Measurements from ENCODE around the gene PEDS1.
"Not testable (repeated sequence)": the region's sequence is repeated elsewhere in the genome, so short reads cannot be mapped to it uniquely, and the experiment has no call there.

The PEDS1 gene

DNA sequence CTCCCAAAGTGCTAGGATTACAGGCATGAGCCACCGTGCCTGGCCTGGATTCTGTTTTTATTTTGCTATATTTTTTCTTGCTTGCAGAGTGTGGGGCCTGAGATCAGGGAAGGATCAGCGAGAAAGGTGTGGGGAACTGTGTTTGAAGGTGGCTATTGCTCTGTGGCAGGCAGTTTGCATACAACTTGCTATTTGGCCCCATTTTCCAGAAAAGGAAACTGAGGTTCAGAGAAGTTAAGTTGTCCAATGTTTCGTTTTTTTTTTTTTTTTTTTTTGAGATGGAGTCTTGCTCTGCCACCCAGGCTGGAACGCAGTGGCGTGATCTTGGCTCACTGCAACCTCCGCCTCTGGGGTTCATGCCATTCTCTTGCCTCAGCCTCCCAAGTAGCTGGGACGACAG, 8.0 kb upstream of the PEDS1 start:
- not testable (repeated sequence) for DNase-seq

DNA sequence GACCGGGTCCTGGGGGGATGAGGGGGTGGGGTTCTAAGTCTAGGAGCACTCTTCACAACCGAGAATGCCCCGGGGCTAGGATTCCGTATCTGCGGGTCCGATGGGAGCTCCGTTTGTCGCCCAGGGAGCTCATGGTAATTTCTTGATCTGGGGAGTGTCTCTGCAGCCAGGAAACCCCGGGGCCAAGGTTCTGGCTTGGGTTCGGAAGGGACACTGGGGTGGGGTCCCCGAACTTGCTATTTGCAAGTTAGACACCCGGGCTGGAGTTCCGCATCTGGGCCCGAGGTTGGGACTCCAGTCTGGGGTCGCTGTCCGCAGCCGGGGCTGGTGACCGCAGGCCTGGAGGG, 397 bp downstream of the PEDS1 start:
- DNase-seq, result no peak

DNA sequence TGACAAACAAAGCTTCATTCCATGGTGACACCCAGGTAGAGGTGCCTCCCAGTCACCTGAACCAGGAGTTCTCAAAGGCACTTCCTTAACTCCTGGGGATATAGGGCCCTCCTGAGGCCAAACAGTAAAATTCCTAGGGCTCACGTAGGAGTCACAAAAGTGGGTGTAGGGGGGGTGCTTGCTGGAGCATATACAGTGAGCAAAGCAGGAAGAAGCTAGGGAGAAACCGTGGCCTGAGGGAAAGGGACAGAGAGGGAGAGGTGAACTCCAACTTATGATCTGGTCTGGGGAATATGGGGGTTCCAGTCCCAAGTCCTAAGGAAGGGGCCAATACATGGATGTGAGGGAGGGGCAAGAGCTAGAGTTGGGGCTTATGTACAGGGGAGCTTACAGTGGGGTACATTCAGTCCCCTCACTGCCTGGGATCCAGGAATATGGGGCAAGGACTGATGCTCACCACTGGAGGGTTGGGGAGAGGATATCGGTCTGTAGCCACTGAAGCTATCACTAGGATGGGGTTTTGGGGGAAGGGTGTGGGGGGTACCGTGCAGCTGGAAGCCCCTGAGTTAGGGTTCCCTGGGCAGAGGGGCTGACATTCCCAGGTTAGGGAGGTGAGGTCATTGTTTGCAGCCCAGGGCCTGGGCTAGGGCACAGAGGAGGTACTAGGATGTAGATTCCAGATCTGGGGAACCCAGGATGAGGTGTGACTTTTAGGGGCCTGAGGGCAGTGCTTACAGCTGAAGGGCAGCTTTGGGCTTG, 950 bp downstream of the PEDS1 start:
- DNase-seq, result no peak

DNA sequence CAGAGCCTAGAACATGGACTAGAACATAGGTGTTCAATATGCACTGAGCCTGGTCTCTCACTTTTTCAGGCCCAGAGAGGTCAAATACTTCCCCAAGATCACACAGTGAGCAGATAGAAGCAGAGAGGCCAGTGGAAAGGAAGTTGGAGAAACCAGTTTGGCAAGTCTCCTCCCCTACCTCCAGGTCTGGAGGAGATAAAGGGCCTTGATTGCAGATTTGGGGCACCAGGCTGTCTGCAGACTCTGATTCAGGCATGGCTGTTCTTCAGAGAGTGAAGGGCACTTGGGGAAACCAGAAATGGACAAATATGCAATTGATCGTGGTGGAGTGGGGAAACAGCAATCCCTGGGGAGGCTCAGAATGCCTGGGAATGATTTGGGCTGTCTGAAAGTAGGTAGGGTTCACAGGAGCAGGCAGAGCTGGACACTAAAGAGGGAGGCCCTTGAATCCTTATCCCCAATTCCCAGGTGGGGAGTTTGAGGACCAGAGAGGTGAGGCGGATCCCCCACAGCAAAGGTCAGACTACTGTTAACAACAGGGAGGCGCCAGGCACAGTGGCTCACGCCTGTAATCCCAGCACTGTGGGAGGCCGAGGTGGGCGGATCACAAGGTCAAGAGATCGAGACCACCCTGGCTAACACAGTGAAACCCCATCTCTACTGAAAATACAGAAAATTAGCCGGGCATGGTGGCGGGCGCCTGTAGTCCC, 2.3 kb downstream of the PEDS1 start:
- no peak for DNase-seq

DNA sequence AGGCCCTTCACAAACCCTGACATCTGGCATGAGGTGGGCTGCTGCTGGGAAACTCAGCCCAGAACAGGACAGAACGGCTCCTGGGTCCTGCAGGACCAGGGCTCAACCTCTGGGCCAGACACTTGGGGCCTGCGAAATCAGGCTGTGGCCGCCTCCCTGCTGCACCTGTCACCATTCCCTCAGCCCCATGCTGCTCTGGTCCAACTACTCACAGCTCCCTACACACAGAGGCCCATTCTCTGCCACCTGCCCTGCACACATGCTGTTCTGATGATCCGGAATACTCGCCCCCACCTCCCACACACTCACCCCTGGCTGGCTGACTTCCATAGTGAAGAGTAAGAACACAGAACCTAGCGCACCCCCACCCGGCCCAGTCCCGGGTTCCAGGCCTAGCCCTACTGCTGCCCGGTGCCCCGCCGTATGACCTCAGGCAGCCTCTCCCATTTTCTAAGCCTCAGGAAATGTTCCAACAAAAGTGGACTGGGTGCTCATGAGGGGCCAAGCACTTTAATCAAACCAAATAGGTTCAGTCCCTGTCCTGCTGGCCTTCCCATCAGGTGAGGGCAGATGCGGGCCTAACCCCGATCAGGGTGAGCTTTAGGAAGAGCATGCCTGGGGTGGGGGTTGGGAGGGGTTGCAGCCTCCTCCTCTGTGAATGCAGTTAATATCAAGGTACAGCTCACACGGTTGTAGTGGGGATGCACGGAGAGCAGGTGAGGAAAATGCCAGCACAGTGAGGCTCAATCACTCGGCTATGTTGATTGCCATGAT, 3.9 kb downstream of the PEDS1 start:
- DNase-seq, result no peak

DNA sequence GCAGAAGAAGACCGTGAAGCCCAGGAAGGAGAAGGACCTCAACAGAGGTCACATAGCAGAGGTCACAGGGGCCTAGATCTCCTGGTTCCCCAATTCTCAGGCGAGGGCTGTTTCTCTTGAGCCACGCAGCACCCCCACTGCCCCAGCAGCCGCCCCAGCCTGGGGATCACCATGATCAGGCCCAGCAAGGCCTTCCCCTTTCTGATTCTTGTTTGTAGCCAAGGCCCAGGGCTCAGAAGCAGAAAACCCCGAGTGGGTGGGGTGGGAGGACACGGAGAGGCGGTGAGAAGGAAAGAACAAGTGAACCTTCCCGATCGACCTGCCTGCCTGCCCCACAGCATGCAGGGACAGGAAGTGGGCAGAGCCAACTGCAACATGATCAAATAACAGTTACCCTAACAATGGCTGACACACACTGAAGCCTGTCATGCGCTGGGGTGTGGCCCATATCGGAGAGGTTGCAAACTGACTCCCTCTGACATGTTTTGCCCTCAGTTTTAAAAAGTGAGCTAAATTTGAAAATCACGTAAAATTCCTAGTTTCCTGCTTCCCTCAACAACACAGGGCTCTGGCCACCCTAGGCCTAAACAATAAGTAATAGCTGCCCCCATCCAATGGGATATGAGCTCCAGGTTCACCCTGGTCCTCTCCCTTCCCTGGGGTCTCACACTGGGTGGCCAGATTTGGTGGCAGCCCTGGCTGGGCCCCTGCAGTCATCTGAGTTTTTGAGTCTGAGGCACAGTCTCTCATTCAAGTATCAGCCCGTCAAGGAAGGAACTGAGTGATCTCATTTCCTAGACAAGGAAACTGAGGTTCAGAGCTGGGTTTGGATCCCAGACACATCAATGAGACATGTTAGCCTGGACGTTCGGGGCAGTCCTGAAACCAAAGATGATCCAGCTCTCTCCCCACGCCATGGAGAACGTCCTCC, 6.5 kb downstream of the PEDS1 start:
- DNase-seq, result peak; percentile 69 to 74

DNA sequence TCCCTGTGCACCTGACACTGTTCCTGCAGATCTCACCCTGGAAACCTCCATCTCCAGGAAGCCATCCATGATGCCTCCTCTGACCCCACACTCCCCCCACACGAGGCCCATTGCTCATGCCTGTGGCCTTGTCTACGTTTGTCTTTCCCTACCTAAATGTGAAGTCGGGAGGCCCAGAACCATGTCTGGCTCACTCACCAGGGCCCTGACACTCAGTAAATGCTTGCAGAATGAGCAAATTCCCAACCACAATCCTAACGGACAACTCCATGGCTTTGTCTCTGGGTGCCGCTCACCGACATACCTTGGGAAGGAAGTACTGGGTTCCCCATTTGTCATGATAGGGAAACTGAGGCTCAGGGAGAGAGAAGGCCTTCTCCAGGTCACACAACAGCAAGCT, 7.3 kb downstream of the PEDS1 start:
- no peak for DNase-seq

DNA sequence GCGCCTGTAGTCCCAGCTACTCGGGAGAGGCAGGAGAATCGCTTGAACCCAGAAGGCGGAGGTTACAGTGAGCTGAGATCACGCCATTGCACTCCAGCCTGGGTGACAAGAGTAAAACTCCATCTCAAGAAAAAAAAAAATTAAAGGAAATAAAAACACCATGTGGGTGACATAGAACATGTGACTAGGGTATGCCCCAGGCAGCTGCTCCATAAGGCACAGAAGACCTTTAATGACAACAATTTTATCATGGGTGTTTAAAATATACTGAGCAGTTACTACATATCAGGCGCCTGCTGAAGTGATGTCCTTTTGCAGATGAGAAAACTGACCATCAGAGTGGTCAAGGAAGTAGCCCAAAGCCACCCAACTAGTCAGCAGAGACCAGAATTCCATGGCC, 8.0 kb downstream of the PEDS1 start:
- no peak for DNase-seq

DNA sequence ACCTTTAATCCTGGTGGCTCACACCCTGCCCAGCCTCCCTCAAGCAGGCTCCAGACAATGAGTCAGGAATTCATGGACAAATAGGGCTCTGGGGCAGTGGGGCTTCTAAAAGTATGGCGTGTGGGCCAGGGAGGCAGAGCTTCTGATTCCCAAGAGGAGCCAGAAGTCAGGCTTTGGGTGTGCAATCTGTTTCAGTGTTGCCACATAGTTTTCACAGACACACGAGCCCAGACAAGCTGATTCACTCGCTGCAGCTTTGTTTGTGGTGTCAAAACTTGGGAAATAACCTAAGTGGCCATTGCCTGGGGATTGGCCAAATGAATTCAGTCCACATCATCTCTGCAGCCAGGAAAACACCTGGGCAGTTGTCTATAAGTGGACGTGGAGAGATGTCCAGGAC, 9.2 kb downstream of the PEDS1 start:
- peak; percentile 49 to 56 for DNase-seq

DNA sequence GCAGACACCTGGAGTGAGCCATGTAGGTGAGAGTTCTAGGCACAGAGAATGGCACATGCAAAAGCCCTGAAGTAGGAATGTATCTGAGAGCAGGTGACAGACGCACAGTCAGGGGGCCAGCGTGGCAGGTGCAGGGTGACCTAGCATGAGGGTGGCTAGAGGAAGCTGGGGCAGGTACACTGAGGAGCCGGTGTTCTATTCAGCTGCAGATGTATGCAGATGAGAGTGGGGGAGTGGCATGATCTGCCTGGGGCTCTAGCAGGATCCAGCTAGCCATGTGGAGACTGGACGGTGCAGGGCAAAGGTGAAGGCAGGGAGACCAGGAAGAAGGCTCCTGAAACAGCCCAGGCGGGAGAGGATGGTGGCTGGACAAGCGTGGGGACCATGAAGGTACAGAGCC, 10.7 kb downstream of the PEDS1 start:
- no peak for DNase-seq

DNA sequence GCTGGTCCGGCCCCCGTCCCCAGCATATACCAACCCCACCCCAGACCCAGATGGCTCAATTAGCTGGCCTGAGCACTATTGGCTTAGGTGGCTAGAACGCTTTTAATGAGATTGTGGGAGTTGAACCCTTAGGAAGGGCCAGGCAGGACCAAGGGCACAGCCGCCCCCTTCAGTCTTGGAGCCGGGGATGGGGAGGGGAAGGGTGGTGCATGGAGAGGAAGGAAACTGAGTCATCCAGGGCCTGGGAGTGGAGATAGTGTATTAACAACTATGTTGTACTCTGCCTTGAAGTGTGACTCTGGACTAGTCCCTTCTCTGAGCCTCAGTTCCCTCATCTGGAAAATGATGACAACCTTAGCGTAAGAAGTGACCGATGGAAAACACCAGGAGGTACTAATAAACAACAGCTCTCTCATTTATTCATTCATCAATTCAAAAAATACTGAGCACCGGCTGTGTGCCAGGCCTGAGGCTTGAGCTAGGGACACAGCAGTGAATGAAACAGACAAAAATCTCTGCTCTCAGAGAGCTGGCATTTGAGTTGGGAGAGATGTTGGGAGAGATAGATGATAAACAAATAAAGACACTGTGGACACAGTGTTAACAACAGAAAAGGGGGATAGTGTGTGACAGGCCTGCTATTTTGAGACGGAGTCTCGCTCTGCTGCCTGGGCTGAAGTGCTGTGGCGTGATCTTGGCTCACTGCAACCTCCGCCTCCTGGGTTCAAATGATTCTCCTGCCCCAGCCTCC, 11.5 kb downstream of the PEDS1 start:
- DNase-seq, result no peak

DNA sequence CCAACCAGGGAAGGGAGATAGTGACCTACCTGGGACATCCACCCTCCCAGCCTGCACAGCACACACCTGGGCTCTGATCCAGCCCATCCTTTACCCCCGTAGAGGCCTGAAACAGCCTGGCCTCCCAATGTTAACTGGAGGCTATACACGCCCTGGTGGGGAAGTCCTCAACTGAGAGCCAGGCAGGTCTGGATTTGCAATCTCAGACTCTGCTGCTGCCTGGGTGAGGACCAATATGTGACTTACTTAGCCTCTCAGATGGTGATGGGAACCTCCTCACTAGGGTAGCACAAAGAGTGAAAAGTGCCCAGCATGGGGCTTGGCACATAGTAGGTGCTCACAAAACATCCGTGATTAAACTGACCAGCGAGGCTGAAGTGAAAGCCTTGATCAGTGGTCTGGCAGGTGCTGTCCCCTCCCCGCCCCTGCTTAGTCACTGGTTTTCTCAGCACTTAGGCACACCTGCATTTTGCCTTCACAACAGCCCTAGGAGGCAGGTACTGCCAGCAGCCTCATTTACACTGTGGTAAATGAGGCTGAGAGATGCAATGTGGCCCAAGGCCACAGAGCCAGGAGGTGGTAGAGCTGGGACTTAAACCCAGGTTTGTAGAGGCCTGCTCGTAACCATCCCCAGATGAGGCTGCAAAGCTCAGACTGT, 12.4 kb downstream of the PEDS1 start:
- DNase-seq, result no peak

DNA sequence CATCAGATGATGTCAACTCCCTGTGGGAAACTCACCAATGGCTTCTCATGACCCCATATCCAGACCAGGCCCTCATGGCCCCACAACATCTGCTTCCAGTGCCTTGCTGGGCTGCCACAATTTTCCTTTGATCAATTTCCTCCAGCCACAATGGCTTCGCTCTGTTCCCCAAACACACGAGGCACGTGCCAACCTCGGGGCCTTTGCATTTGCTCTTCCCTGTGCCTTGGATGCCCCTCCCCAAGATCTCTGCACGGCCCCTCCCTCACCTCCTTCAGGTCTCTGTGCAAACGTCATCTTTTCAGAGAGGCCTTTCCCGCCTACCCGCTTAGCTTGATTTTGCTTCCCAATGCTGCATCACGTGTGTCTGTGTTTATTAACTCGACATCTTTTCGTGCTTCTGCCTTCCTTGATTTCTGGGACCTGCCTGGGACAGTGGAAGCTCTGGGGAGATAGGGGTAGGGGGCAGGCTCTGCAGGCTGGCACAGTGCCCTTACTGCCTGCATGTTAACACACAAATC, 13.1 kb downstream of the PEDS1 start:
- no peak for DNase-seq

DNA sequence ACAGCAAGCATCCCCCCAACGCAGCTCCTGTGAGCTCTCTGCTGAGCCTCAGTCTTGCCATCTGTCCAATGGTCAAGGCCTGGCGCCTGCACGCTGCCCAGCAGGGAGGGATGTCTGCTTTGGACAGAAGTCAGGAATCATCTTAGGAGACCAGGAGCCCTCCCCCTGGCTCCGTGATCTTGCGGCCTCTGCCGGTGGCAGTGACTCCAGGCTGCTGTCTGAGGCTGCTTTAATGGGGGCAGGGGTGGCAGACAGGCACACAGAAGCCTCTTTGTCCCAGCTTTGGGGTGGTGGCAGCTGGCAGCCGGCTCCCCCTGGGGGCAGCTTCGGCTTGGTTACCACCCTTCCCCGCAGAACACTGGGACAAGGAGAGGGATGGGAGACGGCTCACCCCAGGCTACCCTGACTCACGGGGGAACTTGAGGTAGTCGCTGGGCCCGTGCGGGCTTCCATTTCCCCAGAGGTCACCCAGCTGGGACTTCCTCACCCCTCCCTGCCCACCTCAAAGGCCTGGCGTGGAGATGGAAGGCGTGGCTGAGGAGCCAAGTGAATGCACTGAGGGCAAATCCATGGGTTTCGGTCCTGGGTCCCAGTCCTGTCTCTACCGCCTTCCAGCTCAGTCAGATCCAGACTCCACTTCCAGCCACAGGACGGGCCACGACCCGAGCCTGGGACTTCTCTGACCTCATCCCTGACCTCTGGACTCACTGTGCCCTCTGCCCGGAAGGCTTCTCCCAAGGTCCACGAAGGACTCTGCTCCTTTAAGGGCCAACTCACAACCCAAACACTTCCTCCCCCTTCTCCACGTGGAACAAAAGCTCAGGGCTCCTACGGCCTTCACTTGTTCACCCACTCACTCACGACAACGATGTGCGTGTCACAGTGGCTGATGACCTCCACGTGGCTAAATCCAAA, 14.8 kb downstream of the PEDS1 start:
- DNase-seq, result no peak

DNA sequence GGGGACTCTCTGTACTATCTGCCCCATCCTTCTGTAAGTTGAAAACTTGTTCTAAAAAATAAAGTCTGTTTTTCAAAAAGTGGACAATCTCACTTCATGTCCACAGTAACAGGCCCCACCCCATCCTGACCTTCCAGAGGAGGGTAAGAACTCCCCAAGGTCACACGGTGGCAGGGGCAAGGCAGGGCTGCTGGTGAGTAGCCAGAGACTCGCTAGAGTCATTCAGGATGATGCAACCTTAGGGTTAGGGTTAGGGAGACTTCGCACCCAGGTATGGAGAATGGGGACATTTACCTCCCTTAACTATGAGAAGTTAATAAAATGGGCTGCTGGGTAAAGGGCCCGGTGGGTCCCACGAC, 15.4 kb downstream of the PEDS1 start:
- no peak for DNase-seq

DNA sequence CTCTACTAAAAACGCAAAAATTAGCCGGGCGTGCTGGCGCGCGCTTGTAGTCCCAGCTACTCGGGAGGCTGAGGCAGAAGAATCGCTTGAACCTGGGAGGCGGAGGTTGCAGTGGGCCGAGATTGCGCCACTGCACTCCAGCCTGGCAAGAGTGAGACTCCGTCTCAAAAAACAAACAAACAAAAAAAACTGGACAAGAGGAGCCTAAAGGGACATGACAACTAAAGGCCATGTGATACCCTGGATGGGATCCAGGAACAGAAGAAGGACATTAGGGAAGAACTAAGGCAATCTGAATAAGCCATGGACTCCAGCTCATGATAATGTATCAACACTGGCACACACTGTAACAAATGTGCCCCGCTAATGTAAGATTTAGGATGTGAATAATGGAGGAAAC, 15.8 kb downstream of the PEDS1 start:
- not testable (repeated sequence) for DNase-seq

DNA sequence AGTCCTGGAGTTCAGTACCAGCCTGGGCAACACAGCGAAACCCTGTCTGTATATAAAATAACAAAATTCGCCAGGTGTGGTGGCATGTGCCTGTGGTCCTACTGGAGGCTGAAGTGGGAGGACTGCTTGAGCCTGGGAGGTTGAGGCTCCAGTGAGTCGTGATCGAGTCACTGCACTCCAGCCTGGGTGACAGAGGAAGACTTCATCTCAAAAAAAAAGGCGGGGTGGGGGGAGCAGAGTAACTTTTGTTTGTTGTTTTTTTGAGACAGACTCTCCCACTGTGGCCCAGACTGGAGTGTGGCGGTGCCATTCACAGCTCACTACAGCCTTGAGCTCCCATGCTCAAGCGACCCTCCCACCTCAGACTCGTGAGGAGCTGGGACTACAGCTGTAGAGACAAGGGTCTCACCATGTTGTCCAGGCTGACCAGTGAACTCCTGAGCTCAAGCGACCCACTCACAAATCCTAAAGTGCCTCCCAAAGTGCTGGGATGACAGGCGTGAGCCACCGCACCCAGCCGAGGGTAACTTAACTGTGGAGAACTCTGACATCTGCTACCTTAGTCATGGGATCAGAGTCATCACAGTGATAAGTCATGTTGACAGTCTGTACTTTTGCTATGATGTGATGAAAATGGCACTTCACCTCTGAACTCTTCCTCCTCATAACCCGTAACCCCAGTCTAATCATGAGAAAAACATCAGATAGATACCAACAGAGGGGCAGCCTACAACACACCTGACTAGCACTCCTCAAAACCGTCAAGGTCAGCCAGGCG, 16.5 kb downstream of the PEDS1 start:
- DNase-seq, result no peak

DNA sequence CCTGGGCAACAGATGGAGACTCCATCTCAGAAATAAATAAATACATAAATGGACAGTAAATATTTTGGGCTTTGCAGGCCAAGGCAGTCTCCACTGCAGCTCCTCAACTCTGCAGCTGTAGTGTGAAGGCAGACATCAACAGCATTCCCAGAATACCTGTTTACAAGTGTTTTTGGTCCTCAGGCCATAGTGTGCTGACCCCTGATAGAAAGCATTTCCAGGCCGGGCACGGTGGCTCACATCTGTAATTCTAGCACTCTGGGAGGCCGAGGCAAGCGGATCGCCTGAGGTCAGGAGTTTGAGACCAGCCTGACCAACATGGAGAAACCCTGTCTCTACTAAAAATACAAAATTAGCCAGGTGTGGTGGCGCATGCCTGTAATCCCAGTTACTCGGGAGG, 18.4 kb downstream of the PEDS1 start:
- not testable (repeated sequence) for DNase-seq

DNA sequence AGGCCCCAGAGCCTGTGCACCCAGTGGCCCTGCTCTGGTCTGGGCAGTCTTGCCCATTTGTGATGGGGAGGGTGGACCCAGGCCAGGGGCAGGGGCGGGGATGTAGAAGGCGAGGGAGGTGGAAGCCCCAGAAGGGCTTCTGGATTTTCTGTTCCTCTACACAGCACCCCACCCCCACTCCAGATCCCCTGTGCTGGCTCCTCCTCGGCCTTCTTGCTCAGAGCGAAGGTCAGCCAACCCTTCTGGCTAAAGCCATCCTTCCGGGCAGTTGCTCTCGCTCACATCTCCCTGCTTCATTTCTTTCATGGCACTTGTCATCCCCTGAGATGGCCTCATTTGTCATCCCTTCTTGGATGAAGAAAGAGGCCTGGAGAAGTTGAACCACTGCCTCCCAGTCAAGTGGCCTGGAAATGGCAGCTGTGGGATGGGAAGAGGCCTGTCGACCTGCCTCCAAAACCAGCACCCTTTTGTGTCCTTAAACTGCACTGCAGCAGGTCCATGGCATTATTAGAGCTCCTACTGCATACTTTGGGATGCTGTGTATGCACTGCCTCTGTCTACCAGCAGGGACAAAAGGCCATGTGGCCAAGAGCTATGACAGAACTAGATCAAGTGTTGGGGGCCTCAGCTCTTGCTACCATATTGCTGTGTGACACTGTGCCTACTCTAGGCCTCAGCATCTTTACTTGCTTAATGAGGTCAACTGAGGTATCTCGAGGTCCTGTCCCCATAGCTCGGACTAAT, 19.9 kb downstream of the PEDS1 start:
- DNase-seq, result no peak

Measured in AML-193 (cell line).